ENCODE data around the gene SH2B2. TPM values are rescaled to one million over a fixed set of nuclear protein-coding genes. Genes with fewer than 3 reads are reported as not detected.
A peak's percentile ranks its signal among the peaks of the same experiment; 100 is the strongest.

SH2B2 gene
- total RNA-seq, 4 donors from 2014 or later: 5.1 to 6.5 (median 5.6) TPM

- Histone ChIP-seq H3K27me3 (no peaks in the 10 kb centered on the region), H3K27ac (no peak overlapping the region), H3K36me3 (no peaks in the 10 kb centered on the region), H3K9me3 (no peaks in the 10 kb centered on the region), H3K4me3 (peak overlapping the region; percentile 75), H3K4me1 (peaks cover 35% of the 10 kb centered on the region)
- DNase-seq (ENCODE audit: low spot score in 2 of 2): peak in 1 of 2 donors; percentile 68
- TF ChIP-seq POLR2AphosphoS5 (IDR thresholded peaks at IDR 0.05) (no peak), CTCF (IDR thresholded peaks at IDR 0.05) (no peak), EP300 (IDR thresholded peaks at IDR 0.05) (no peak), POLR2A (IDR thresholded peaks at IDR 0.05) (no peak)
- 2% methylated on average over 33 of the region's 69 CpGs for WGBS
These were observed 678 bp downstream of the SH2B2 start for GRCh38 chr7:102287111-102287980.

GRCh38 chr7:102287981-102288278, 1.3 kb downstream of the SH2B2 start:
- no peak for DNase-seq (ENCODE audit: low spot score in 2 of 2)
- no peaks in the 10 kb centered on the region for H3K9me3 ChIP-seq
- H3K27ac ChIP-seq: no peak overlapping the region
- TF ChIP-seq POLR2A (IDR thresholded peaks at IDR 0.05) (no peak), CTCF (IDR thresholded peaks at IDR 0.05) (no peak), POLR2AphosphoS5 (IDR thresholded peaks at IDR 0.05) (no peak), EP300 (IDR thresholded peaks at IDR 0.05) (no peak)
- 29% methylated on average over 1 of the region's 5 CpGs for WGBS
- peaks cover 35% of the 10 kb centered on the region for H3K4me1 ChIP-seq
- no peaks in the 10 kb centered on the region for H3K36me3 ChIP-seq
- H3K4me3 ChIP-seq: peak overlapping the region; percentile 75
- H3K27me3 ChIP-seq: no peaks in the 10 kb centered on the region

GRCh38 chr7:102288285-102288930, 1.7 kb downstream of the SH2B2 start:
- H3K27me3 ChIP-seq: no peaks in the 10 kb centered on the region
- H3K4me3 ChIP-seq: peak overlapping the region; percentile 75
- TF ChIP-seq POLR2AphosphoS5 (IDR thresholded peaks at IDR 0.05): no peak
- TF ChIP-seq CTCF (IDR thresholded peaks at IDR 0.05): no peak
- TF ChIP-seq POLR2A (IDR thresholded peaks at IDR 0.05): no peak
- no peak for TF ChIP-seq EP300 (IDR thresholded peaks at IDR 0.05)
- H3K4me1 ChIP-seq: peaks cover 35% of the 10 kb centered on the region
- no peak overlapping the region for H3K27ac ChIP-seq
- DNase-seq (ENCODE audit: low spot score in 2 of 2): peak in 1 of 2 donors; percentile 57
- no peaks in the 10 kb centered on the region for H3K36me3 ChIP-seq
- 19% methylated on average over 9 of the region's 10 CpGs for WGBS
- H3K9me3 ChIP-seq: no peaks in the 10 kb centered on the region

GRCh38 chr7:102289057-102289456, 2.4 kb downstream of the SH2B2 start:
- Histone ChIP-seq H3K9me3 (no peaks in the 10 kb centered on the region), H3K4me3 (no peak overlapping the region), H3K27me3 (no peaks in the 10 kb centered on the region), H3K36me3 (no peaks in the 10 kb centered on the region), H3K4me1 (peaks cover 35% of the 10 kb centered on the region), H3K27ac (no peak overlapping the region)
- 91% methylated on average over 8 of the region's 9 CpGs for WGBS
- TF ChIP-seq CTCF (IDR thresholded peaks at IDR 0.05): no peak
- TF ChIP-seq EP300 (IDR thresholded peaks at IDR 0.05): no peak
- TF ChIP-seq POLR2A (IDR thresholded peaks at IDR 0.05): no peak
- no peak for TF ChIP-seq POLR2AphosphoS5 (IDR thresholded peaks at IDR 0.05)
- peak in 1 of 2 donors; percentile 50 for DNase-seq (ENCODE audit: low spot score in 2 of 2)

Data from suprapubic skin (tissue), 4 donors.